DLD1 (cell line): ENCODE results near the gene ATP1B2.

Experiments used
- in situ Hi-C: cut with HindIII; loops from 2 replicates; pipeline ENCODE4 v1.10.0; 2017; ENCODE audit warnings: low sequenced_read_pairs

The ATP1B2 gene

DNA sequence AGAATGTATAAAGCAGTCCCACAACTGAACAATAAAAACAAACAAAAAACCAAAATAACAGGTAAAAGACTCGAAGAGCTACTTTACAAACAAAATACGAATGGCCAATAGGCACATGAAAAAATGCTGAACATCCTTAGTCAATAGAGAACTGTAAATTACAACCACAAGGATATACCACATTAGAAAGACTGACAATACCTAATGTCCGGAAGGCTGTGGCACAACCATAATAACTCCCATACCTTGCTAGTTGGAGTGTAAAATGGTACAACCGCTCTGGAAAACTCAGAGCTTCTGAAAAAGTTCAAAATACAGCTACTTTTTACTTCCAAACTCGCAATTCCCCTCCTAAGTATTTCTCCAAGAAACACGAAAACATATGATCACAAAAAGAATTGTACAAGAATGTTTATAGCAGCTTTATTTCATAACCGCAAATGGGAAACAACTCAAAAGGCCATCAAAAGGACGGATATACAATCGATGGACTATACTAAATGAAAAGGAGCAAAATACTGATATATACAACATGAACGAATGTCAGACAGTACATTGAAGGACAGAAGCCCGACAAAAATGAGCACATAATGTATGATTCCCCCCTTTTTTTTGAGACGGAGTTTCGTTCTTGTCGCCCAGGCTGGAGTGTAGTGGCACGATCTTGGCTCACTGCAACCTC, 34.3 kb downstream of the ATP1B2 start:
- in situ Hi-C loops: no loop called here

GRCh38 chr17:7685533-7686221, 35.0 kb downstream of the ATP1B2 start:
- in situ Hi-C loops: no loop called here

DNA sequence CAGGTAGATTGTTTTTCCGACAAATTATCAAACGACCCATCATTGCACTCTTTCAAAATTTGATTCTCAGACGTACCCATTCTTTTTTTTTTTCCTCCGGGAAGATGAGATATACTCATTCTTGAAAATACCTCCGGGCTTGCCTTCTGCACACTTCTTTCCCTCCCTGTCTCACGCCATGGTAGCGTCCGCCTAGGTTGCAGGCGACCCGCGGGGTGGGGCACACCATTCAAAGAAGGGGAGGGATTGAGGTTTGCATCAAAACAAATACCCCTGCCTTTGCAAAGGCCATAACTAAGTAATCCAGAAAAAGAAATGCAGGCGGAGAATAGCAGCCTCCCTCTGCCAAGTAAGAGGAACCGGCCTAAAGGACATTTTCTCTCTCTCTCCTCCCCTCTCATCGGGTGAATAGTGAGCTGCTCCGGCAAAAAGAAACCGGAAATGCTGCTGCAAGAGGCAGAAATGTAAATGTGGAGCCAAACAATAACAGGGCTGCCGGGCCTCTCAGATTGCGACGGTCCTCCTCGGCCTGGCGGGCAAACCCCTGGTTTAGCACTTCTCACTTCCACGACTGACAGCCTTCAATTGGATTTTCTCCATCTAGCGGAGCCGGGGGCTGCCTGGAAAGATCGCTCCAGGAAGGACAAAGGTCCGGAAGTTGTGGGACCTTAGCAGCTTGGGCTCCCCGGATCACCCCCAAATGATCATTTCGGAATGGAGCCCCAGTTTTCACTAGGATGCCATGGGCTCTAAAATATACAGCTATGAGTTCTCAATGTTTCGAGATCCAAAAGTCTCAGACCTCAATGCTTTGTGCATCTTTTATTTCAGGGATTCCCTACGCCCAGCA, 35.7 kb downstream of the ATP1B2 start:
- in situ Hi-C loops: no loop called here

GRCh38 chr17:7687072-7687907, 36.6 kb downstream of the ATP1B2 start, which contains the start of gene TP53:
Gene TP53 (minus strand): TSS chr17:7687490. CDS start chr17:7676594, 10,896 bp downstream.
- in situ Hi-C loops: no loop called here

DNA sequence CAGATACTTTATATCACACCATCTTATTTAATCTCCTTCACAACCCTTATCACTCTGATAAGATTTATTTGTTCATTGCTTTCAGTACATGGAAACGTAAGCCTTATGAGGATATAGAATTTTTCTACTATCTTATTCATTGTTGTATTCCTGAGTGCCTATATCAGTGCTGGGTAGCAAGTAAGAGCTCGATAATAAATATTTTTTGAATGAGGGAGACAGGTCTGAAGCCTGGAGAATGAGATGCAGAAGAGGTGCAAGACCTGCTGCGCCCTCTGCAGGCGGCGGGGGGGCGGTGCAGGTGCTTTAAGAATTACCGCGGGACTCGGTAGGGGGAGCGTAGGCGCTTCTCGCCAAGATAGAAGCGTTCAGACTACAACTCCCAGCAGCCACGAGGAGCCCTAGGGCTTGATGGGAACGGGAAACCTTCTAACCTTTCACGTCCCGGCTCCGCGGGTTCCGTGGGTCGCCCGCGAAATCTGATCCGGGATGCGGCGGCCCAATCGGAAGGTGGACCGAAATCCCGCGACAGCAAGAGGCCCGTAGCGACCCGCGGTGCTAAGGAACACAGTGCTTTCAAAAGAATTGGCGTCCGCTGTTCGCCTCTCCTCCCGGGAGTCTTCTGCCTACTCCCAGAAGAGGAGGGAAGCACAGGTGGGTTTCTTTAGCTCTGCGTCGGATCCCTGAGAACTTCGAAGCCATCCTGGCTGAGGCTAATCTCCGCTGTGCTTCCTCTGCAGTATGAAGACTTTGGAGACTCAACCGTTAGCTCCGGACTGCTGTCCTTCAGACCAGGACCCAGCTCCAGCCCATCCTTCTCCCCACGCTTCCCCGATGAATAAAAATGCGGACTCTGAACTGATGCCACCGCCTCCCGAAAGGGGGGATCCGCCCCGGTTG, 37.4 kb downstream of the ATP1B2 start, which contains the start of gene WRAP53:
Gene WRAP53, plus strand, starts transcription at position 570 of the 900 bp plus-strand sequence. Its CDS starts 172 bp downstream, at position 742.
- in situ Hi-C loops: no loop called here

- in situ Hi-C loops: no loop called here
Measured at GRCh38 chr17:7688808-7689316, 38.1 kb downstream of the ATP1B2 start.

GRCh38 chr17:7695586-7695985, 44.9 kb downstream of the ATP1B2 start:
- in situ Hi-C loops: no loop called here

DNA sequence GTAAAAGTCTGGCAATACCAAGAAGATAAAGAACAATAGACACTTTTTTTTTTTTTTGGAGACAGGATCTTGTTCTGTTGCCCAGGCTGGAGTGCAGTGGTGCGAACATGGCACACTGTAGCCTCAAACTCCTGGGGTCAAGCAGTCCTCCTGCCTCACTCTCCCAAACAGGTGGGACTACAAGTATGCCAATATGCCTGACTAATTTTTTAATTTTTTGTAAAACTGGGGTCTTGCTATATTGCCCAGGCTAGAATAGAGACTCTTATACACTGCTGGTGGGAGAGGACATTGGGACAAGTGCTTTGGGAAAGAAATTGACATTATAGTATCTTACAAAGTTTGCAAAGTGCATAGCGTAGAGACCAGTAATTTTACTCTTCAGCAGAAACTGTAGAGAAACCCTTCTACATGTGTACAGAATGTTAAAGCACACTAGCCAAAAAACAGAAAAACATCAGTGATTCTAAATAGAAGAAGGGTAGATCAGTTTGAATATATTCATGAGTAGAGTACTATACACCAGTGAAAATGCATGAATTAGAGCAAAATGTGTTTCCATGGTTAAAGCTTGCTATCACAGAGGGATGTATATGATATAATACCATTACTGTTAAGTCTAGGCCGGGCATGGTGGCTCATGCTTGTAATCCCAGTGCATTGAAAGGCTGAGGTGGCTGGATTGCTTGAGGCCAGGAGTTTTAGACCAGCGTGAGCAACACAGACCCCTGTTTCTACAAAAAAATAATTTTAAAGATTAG, 47.3 kb downstream of the ATP1B2 start:
- in situ Hi-C loops: no loop called here

GRCh38 chr17:7700510-7700909, 49.8 kb downstream of the ATP1B2 start:
- in situ Hi-C loops: no loop called here

DNA sequence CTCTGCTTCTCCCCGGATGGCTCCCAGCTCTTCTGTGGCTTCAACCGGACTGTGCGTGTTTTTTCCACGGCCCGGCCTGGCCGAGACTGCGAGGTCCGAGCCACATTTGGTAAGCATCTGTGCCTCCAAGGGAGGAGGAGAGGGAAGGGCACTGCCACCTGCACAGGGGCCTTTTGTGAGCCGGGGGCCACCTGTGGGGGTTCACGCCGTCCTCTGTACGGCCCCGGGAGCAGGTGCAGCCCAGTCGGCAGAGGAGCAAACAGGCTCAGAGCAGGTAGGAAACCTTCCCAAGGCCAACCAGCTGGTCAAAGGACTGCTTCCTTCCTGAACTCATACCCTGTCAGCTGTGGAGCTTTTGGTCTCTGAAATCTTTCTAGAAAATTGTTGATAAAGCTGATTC, 51.0 kb downstream of the ATP1B2 start:
- in situ Hi-C loops: no loop called here

- in situ Hi-C loops: no loop called here
Measured at GRCh38 chr17:7702776-7703175, 52.0 kb downstream of the ATP1B2 start.

DNA sequence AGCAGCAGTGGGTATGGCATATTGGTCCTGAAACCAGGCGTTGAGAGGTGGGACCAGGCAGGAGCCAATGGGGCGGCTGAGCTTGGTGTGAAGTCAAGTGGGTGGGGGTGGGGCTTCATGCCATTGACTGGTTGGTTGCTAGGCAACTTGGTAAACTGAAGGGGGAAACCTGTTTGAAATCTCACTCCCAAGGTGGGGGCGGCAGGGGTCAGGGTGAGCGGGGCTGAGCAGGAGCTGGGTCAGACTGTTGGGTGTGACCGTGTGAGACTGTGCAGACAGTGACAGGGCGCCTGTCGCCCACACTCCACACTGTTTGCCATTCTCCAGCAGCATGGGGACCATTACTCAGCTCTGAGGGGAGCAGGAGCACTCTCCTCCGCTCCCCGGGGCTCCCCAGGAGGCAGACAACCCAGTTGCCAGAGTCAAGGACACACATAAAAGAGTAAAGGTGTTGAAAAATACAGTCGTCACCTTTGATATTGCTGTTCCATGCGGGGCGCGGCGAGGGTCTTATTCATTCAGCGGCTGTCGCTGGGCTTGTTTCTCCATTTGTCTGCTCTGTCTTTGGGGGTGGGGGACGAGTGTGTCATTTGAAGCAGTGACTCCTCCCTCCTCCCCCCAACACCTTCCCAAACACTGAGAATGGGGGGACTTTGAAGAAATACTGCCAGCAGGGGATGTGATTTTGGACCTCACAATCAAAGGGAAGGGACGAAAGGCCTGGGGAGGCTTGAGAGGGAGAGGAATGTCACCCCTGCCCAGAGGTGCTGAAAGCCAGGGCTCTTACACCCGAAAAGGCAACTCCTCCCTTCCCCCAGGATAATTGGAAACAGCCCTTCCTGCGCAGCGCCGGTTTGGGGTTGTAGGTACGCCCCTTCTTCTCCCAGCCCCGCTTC, 53.1 kb downstream of the ATP1B2 start:
- in situ Hi-C loops: no loop called here

DNA sequence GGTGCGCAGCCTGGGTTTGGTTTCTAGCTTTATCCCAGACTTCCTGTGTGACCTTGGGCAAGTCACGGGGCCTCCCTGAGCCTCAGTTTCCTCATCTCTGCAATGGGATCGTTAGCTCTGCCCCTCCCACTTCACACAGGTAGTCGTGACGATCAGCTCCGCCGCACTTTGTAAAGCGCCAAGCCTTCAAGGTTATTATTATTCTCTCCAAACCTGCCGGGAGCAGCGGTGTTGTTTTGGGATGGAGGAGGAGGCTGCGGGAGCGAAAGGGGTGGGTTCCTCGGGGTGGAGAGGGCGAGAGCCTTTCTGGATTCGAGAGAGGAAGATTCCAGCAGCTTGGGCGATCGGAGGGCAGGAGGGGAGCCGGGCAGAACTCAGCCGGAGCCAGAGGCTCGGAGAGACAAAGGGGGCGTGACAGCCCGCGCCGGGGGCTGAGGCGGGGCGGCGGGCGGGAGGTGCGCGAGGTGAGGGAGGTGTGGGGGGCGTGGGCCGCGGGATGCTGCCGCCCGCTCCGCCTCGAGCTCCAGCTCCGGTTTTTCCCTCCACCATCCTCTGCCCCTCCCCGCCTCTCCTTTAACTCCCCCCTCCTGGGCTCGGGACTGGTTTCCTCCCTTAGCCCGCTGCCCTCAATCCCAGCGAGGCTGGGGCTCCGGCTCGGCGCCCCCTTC, 54.0 kb downstream of the ATP1B2 start, which contains the start of gene EFNB3:
Gene EFNB3, plus strand, starts transcription at position 602 of the 668 bp plus-strand sequence. CDS start 397 bp downstream, outside the sequence.
- in situ Hi-C loops: no loop called here

DNA sequence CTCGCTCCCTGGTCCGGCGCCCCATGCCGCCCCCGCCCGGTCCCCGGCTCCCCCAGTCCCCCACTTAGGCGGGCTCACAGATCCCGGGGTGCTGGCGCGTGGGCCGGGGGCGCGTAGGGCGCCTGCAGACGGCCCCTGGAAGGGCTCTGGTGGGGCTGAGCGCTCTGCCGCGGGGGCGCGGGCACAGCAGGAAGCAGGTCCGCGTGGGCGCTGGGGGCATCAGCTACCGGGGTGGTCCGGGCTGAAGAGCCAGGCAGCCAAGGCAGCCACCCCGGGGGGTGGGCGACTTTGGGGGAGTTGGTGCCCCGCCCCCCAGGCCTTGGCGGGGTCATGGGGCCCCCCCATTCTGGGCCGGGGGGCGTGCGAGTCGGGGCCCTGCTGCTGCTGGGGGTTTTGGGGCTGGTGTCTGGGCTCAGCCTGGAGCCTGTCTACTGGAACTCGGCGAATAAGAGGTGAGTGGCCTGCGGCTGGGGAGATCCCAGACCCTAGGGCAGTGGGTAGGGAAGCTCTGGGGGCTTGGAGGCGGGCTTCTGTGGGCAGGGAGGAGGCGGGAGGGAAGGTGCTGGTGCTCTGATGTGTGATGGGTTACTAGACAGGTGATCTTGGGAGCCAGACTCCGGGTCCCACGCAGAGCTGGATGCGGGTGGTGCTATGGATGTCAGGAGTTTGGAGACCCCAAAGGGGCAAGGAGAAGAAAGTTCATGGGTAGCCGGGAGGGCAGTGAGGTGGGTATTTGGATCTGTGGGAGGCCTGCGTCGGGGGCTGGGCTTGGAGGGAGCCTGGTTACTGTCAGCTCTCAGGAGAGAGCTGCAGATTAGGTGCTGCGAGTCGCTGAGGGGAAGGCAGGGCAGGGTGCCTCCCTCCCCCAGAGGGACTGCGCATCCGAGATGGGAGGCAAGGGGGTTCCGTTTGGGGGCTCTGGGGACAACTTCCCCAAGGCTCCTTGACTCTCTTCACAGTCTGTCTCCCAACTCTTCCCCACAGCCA, 54.8 kb downstream of the ATP1B2 start:
- in situ Hi-C loops: no loop called here

- in situ Hi-C loops: no loop called here
Measured at GRCh38 chr17:7706631-7707354, 56.1 kb downstream of the ATP1B2 start.
